Choroid plexus epithelial cell (primary cell): ENCODE measurements around the gene EML4.
"Not testable (repeated sequence)": the region's sequence is repeated elsewhere in the genome, so short reads cannot be mapped to it uniquely, and the experiment has no call there.

Experiments
- DNase-seq: peaks from one replicate; pipeline ENCODE4 v3.0.0-alpha.2; 2010; ENCODE audit warnings: low read depth
- H3K4me3 ChIP-seq: 2 replicates; pipeline ENCODE4 v1.5.1; 2011; ENCODE audit warnings: low read depth, mild to moderate bottlenecking, control low read depth, low read length, moderate library complexity
- TF ChIP-seq, protein P1 (sequence below): conservative IDR thresholded peaks from 2 replicates; pipeline ENCODE4 v1.5.1; 2011; ENCODE audit warnings: low read depth, mild to moderate bottlenecking, control low read depth, inconsistent platforms, low read length, moderate library complexity

The EML4 gene

GRCh38 chr2:42169874-42170521 is 845 bp downstream of the EML4 start:
- TF ChIP-seq, protein P1, sequence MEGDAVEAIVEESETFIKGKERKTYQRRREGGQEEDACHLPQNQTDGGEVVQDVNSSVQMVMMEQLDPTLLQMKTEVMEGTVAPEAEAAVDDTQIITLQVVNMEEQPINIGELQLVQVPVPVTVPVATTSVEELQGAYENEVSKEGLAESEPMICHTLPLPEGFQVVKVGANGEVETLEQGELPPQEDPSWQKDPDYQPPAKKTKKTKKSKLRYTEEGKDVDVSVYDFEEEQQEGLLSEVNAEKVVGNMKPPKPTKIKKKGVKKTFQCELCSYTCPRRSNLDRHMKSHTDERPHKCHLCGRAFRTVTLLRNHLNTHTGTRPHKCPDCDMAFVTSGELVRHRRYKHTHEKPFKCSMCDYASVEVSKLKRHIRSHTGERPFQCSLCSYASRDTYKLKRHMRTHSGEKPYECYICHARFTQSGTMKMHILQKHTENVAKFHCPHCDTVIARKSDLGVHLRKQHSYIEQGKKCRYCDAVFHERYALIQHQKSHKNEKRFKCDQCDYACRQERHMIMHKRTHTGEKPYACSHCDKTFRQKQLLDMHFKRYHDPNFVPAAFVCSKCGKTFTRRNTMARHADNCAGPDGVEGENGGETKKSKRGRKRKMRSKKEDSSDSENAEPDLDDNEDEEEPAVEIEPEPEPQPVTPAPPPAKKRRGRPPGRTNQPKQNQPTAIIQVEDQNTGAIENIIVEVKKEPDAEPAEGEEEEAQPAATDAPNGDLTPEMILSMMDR, result no peak
- DNase-seq, result peak; percentile 25
- H3K4me3 ChIP-seq, result peak overlapping the region; percentile 95

- TF ChIP-seq, protein P1, result no peak
- H3K4me3 ChIP-seq, result peak overlapping the region; percentile 95
- DNase-seq, result peak; percentile 18
Observed at GRCh38 chr2:42170619-42171395, 1.7 kb downstream of the EML4 start.

GRCh38 chr2:42171396-42171980 is 2.3 kb downstream of the EML4 start:
- peak overlapping the region; percentile 95 for H3K4me3 ChIP-seq
- TF ChIP-seq, protein P1, result no peak
- peak; percentile 55 for DNase-seq

GRCh38 chr2:42172020-42172419 is 2.9 kb downstream of the EML4 start:
- TF ChIP-seq, protein P1, result no peak
- DNase-seq, result no peak
- H3K4me3 ChIP-seq, result peak overlapping the region; percentile 95

- no peak overlapping the region for H3K4me3 ChIP-seq
- TF ChIP-seq, protein P1, result no peak
- no peak for DNase-seq
Observed at GRCh38 chr2:42172566-42172965, 3.4 kb downstream of the EML4 start.

DNA sequence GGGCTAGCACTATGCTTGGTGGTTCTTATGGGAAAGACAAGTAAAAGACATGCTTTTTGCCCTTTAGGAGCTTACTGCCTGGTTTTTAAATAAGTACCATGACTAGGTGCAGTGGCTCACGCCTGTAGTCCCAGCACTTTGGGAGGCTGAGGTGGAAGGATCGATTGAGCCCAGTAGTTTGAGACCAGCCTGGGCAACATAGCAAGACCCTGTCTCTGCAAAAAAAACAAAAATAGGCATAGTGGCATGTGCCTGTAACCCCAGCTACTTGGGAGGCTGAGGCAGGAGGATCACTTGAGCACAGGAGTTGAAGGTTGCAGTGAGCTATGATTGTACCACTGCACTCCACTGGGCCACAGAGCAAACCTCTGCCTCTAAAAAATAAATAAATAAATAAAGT is 4.3 kb downstream of the EML4 start:
- DNase-seq, H3K4me3 ChIP-seq: not testable (repeated sequence)

- TF ChIP-seq, protein P1, result no peak
- DNase-seq, result no peak
- H3K4me3 ChIP-seq, result no peak overlapping the region
Observed at GRCh38 chr2:42176992-42177738, 8.0 kb downstream of the EML4 start.
